ENCODE measurements around the gene CCT7. TPM values are rescaled to one million over a fixed set of nuclear protein-coding genes. Genes with fewer than 3 reads are reported as not detected.

CCT7 gene
- total and polyA plus RNA-seq, 2 of the 8 experiments (the other 6 are each of a cell fraction or from before 2014, with no cell fraction given): 440 to 474 TPM

- ChIA-PET POLR2A (ENCODE audit: partially characterized antibody) (interaction anchor here (1.2 to 6.5 kb wide), 5 partner anchors 9 to 25 kb away, joined by 4 to 65 read pairs (median 5); partner anchors contain the start of genes CCT7 and PRADC1), CTCF (ENCODE audit: partially characterized antibody) (interaction anchor here (0.9 to 1.3 kb wide), 6 partner anchors 9 to 32 kb away, joined by 3 to 8 read pairs (median 4); no protein-coding TSS in a partner anchor)
- H3K56ac ChIP-seq (replicated peaks; ENCODE audit: insufficient read length, low read depth, low read length): no peak overlapping the region
- no peak overlapping the region for H3K4me2 ChIP-seq (ENCODE audit: insufficient read depth in 1 of 2, low read depth in 2 of 2, low read length in 2 of 2)
- no peak overlapping the region for H3K4me3 ChIP-seq (ENCODE audit: extremely low read depth in 1 of 4, insufficient read depth in 2 of 4, low read depth in 3 of 4, low read length in 4 of 4)
- peaks cover 7 to 37% of the 10 kb centered on the region in 2 experiments for H3K79me2 ChIP-seq (ENCODE audit: control insufficient read depth in 1 of 2, insufficient read depth in 2 of 2, low read length in 2 of 2)
- H3K23me2 ChIP-seq (ENCODE audit: low read depth, low read length): no peaks in the 10 kb centered on the region
- DNase-seq (ENCODE audit: low read depth in 1 of 2, low spot score in 2 of 2): no peak
- no peak overlapping the region for H4K91ac ChIP-seq (replicated peaks; ENCODE audit: insufficient read length, low read length)
- H3K4me1 ChIP-seq (replicated peaks in 1 of 4; ENCODE audit: control insufficient read depth in 3 of 4, insufficient read depth in 4 of 4, low read length in 3 of 4): peaks cover 0 to 2% (median under 1%) of the 10 kb centered on the region in 4 experiments; a peak in 1 of 7 replicates
- no peak overlapping the region for H3K23ac ChIP-seq (ENCODE audit: insufficient read length)
- H3K79me1 ChIP-seq (ENCODE audit: low read depth, low read length): peaks cover 2% of the 10 kb centered on the region; the same call in 1 of the 2 replicates
- 88% methylated on average over 5 of the region's 5 CpGs; no CpG with 5 or more reads in 1 of the 2 experiments for WGBS, 2 experiments (ENCODE audit: extremely low coverage in 1 of 2, insufficient coverage in 1 of 2, insufficient read length in 1 of 2, insufficient replicate concordance in 2 of 2, low coverage in 1 of 2, low lambda C conversion rate in 2 of 2, missing lambda C conversion rate in 1 of 2)
- H3K18ac ChIP-seq (ENCODE audit: extremely low read depth, low read length): no peak overlapping the region
- no peak overlapping the region for H2AK5ac ChIP-seq (ENCODE audit: low read depth, low read length)
- TF ChIP-seq POLR2A (IDR thresholded peaks at IDR 0.05; ENCODE audit: control extremely low read depth in 1 of 2, low read depth in 2 of 2, low read length in 2 of 2): no peak
- TF ChIP-seq SUZ12 (IDR thresholded peaks at IDR 0.05; ENCODE audit: low read length): no peak
- no peak for TF ChIP-seq ASH2L (IDR thresholded peaks at IDR 0.05; ENCODE audit: low read length)
- TF ChIP-seq SIRT6 (IDR thresholded peaks at IDR 0.05; ENCODE audit: low read length): no peak
- no peak for TF ChIP-seq KDM5A (IDR thresholded peaks at IDR 0.05; ENCODE audit: low read length)
- no peak for TF ChIP-seq SP2 (IDR thresholded peaks at IDR 0.05; ENCODE audit: low read length)
- TF ChIP-seq POLR2AphosphoS5 (IDR thresholded peaks at IDR 0.05; ENCODE audit: low read depth, low read length): no peak
- no peak overlapping the region for H2BK12ac ChIP-seq (ENCODE audit: low read depth, low read length)
- no peak overlapping the region for H2BK15ac ChIP-seq (ENCODE audit: low read length)
- H3K27me3 ChIP-seq (replicated peaks in 1 of 4; ENCODE audit: control insufficient read depth in 3 of 4, extremely low read depth in 1 of 4, insufficient read depth in 3 of 4, low read length in 3 of 4): no peaks in the 10 kb centered on the region
- no peak overlapping the region for H2BK20ac ChIP-seq (ENCODE audit: low read length)
- H2BK120ac ChIP-seq (replicated peaks; ENCODE audit: low read depth, low read length): no peak overlapping the region
- no peak overlapping the region for H4K8ac ChIP-seq (ENCODE audit: extremely low read depth, insufficient read depth, low read length)
- H3K9me3 ChIP-seq (ENCODE audit: insufficient read depth in 2 of 2, low read depth in 1 of 2, low read length in 1 of 2): no peaks in the 10 kb centered on the region
- no peak overlapping the region for H4K5ac ChIP-seq (ENCODE audit: insufficient read length, low read depth, low read length)
- no peak overlapping the region for H2AFZ ChIP-seq (ENCODE audit: low read length)
- H3K27ac ChIP-seq (ENCODE audit: low read depth, low read length): no peak overlapping the region
- no peak overlapping the region for H3K14ac ChIP-seq (ENCODE audit: insufficient read length)
- FAIRE-seq: no peak
- H4K20me1 ChIP-seq (replicated peaks in 1 of 2; ENCODE audit: control insufficient read depth in 1 of 2, insufficient read depth in 2 of 2, low read length in 2 of 2): peaks cover 4 to 17% of the 10 kb centered on the region in 2 experiments
- peaks cover 46 to 95% (median 76%) of the 10 kb centered on the region in 4 experiments for H3K36me3 ChIP-seq (ENCODE audit: control insufficient read depth in 2 of 4, insufficient read depth in 4 of 4, low read length in 3 of 4)
- H3K9ac ChIP-seq (replicated peaks in 1 of 4; ENCODE audit: extremely low read depth in 1 of 4, low read depth in 3 of 4, low read length in 3 of 4): no peak overlapping the region
- no peak overlapping the region for H2BK5ac ChIP-seq (ENCODE audit: low read depth, low read length)
- no peak overlapping the region for H3K4ac ChIP-seq (replicated peaks; ENCODE audit: insufficient read length, low read depth, low read length)
These were observed 9.9 kb downstream of the CCT7 start for GRCh38 chr2:73243884-73244570.

Data from H1 (cell line).